ENCODE results near the gene DENND1A. TPM values are rescaled to one million over a fixed set of nuclear protein-coding genes. Genes with fewer than 3 reads are reported as not detected.

Gene DENND1A
- total RNA-seq, 1 donor from 2014 or later: 12.7 TPM

DNA sequence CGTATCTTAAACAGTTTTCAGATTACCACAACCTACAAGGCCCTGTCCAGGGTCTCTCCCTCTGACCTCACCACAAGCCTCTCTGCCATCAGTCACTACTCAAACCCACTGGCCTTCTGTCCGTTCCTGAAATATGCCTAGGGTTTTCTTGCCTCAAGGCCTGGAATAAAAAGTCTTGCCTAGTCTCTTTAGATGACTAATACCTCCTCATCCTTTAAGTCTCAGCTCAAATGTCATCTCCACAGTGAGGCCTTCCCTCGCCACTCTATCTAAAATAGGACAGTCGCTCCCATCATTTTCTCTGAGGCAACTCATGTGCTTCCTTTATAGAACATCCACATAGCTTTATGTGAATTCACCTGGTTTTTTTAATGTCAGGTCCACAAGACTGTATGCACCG lies 5.2 kb downstream of the DENND1A start:
- peaks cover 31% of the 10 kb centered on the region for H3K4me1 Mint-ChIP-seq (ENCODE audit: low read depth, unreplicated experiment)
- no peak for FAIRE-seq

GRCh38 chr9:123923884-123924283 lies 6.0 kb downstream of the DENND1A start:
- peaks cover 37% of the 10 kb centered on the region for H4K20me1 ChIP-seq (ENCODE audit: insufficient read depth, low read length)
- no peaks in the 10 kb centered on the region for H3K9me3 ChIP-seq (ENCODE audit: insufficient read depth, low read depth, low read length)
- DNase-seq (ENCODE audit: low read depth) (no peak), FAIRE-seq (no peak)
- no peaks in the 10 kb centered on the region for H3K27me3 ChIP-seq (ENCODE audit: insufficient read depth, low read length)
- H3K9ac ChIP-seq (ENCODE audit: low read length): no peak overlapping the region
- no peaks in the 10 kb centered on the region for H3K9me3 Mint-ChIP-seq (ENCODE audit: unreplicated experiment)
- no peaks in the 10 kb centered on the region for H3K36me3 Mint-ChIP-seq (ENCODE audit: low read depth, unreplicated experiment)
- H3K4me3 Mint-ChIP-seq (ENCODE audit: unreplicated experiment): no peak overlapping the region
- H3K36me3 ChIP-seq (ENCODE audit: insufficient read depth, low read length): no peaks in the 10 kb centered on the region
- H3K4me2 ChIP-seq (ENCODE audit: low read length): no peak overlapping the region
- no peaks in the 10 kb centered on the region for H3K27me3 Mint-ChIP-seq (ENCODE audit: low read depth, unreplicated experiment)
- H3K4me3 ChIP-seq (ENCODE audit: insufficient read depth, low read depth, low read length): no peak overlapping the region
- no peak for TF ChIP-seq CTCF (IDR thresholded peaks at IDR 0.05; ENCODE audit: insufficient read depth, low read depth, low read length)
- no peak for TF ChIP-seq EZH2 (IDR thresholded peaks at IDR 0.05; ENCODE audit: insufficient read depth, low read length)
- no peak overlapping the region for H2AFZ ChIP-seq (ENCODE audit: low read depth, low read length)
- peaks cover 28% of the 10 kb centered on the region for H3K4me1 Mint-ChIP-seq (ENCODE audit: low read depth, unreplicated experiment)
- H3K27ac Mint-ChIP-seq (ENCODE audit: unreplicated experiment): no peak overlapping the region
- H3K27ac ChIP-seq (ENCODE audit: low read depth, low read length): no peak overlapping the region
- peaks cover 26% of the 10 kb centered on the region for H3K79me2 ChIP-seq (ENCODE audit: insufficient read depth, low read length)
- peaks cover 7% of the 10 kb centered on the region for H3K4me1 ChIP-seq (ENCODE audit: insufficient read depth, low read length)

More for the DNA sequence above, 5.2 kb downstream of the DENND1A start:
- no peak for TF ChIP-seq EZH2 (IDR thresholded peaks at IDR 0.05; ENCODE audit: insufficient read depth, low read length)
- TF ChIP-seq CTCF (IDR thresholded peaks at IDR 0.05; ENCODE audit: insufficient read depth, low read depth, low read length): no peak
- no peaks in the 10 kb centered on the region for H3K27me3 ChIP-seq (ENCODE audit: insufficient read depth, low read length)
- H4K20me1 ChIP-seq (ENCODE audit: insufficient read depth, low read length): peaks cover 40% of the 10 kb centered on the region
- no peak overlapping the region for H2AFZ ChIP-seq (ENCODE audit: low read depth, low read length)
- Mint-ChIP-seq H3K27ac (ENCODE audit: unreplicated experiment) (no peak overlapping the region), H3K27me3 (ENCODE audit: low read depth, unreplicated experiment) (no peaks in the 10 kb centered on the region), H3K4me3 (ENCODE audit: unreplicated experiment) (no peak overlapping the region), H3K36me3 (ENCODE audit: low read depth, unreplicated experiment) (no peaks in the 10 kb centered on the region), H3K9me3 (ENCODE audit: unreplicated experiment) (no peaks in the 10 kb centered on the region)
- no peak overlapping the region for H3K4me2 ChIP-seq (ENCODE audit: low read length)
- no peak overlapping the region for H3K4me3 ChIP-seq (ENCODE audit: insufficient read depth, low read depth, low read length)
- no peaks in the 10 kb centered on the region for H3K36me3 ChIP-seq (ENCODE audit: insufficient read depth, low read length)
- no peak overlapping the region for H3K27ac ChIP-seq (ENCODE audit: low read depth, low read length)
- H3K79me2 ChIP-seq (ENCODE audit: insufficient read depth, low read length): peaks cover 28% of the 10 kb centered on the region
- no peak for DNase-seq (ENCODE audit: low read depth)
- H3K9me3 ChIP-seq (ENCODE audit: insufficient read depth, low read depth, low read length): no peaks in the 10 kb centered on the region
- peaks cover 7% of the 10 kb centered on the region for H3K4me1 ChIP-seq (ENCODE audit: insufficient read depth, low read length)
- no peak overlapping the region for H3K9ac ChIP-seq (ENCODE audit: low read length)

DNA sequence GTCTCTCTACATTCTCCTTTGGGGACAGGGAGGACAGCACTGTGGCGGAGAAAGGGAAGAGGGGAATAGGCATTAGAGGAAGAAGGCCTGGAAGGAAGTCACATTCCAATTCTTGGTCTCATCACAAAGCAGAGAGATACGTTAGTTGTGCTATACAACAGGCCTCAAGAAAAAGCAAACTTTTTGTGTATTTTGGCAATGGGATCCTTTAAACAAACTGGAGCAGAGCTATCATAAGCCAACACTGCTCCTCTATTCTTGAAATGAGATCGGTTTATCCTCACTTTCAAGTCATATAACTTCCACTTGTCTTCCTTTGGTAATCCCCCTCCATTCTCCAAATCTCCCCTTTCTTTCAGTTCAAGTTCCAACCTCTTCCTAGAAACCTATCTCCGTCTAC lies 6.5 kb downstream of the DENND1A start:
- no peaks in the 10 kb centered on the region for H3K27me3 Mint-ChIP-seq (ENCODE audit: low read depth, unreplicated experiment)

More for the DNA sequence above, 6.5 kb downstream of the DENND1A start:
- no peak for TF ChIP-seq EZH2 (IDR thresholded peaks at IDR 0.05; ENCODE audit: insufficient read depth, low read length)
- no peak for TF ChIP-seq CTCF (IDR thresholded peaks at IDR 0.05; ENCODE audit: insufficient read depth, low read depth, low read length)
- Histone ChIP-seq H3K79me2 (ENCODE audit: insufficient read depth, low read length) (peaks cover 26% of the 10 kb centered on the region), H2AFZ (ENCODE audit: low read depth, low read length) (no peak overlapping the region), H3K27me3 (ENCODE audit: insufficient read depth, low read length) (no peaks in the 10 kb centered on the region), H3K27ac (ENCODE audit: low read depth, low read length) (no peak overlapping the region), H3K36me3 (ENCODE audit: insufficient read depth, low read length) (no peaks in the 10 kb centered on the region), H3K9ac (ENCODE audit: low read length) (no peak overlapping the region), H3K4me2 (ENCODE audit: low read length) (no peak overlapping the region), H3K9me3 (ENCODE audit: insufficient read depth, low read depth, low read length) (no peaks in the 10 kb centered on the region), H4K20me1 (ENCODE audit: insufficient read depth, low read length) (peaks cover 32% of the 10 kb centered on the region), H3K4me1 (ENCODE audit: insufficient read depth, low read length) (peaks cover 4% of the 10 kb centered on the region), H3K4me3 (ENCODE audit: insufficient read depth, low read depth, low read length) (no peak overlapping the region)
- H3K4me1 Mint-ChIP-seq (ENCODE audit: low read depth, unreplicated experiment): peaks cover 22% of the 10 kb centered on the region
- DNase-seq (ENCODE audit: low read depth): no peak
- no peaks in the 10 kb centered on the region for H3K9me3 Mint-ChIP-seq (ENCODE audit: unreplicated experiment)
- H3K4me3 Mint-ChIP-seq (ENCODE audit: unreplicated experiment): no peak overlapping the region
- H3K27ac Mint-ChIP-seq (ENCODE audit: unreplicated experiment): no peak overlapping the region
- FAIRE-seq: no peak
- no peaks in the 10 kb centered on the region for H3K36me3 Mint-ChIP-seq (ENCODE audit: low read depth, unreplicated experiment)

Data from astrocyte (in vitro differentiated cells and primary cell).